Measurements from ENCODE around the gene PLCG1. TPM values are rescaled to one million over a fixed set of nuclear protein-coding genes. Genes with fewer than 3 reads are reported as not detected.

Gene PLCG1
- total and polyA plus RNA-seq, 4 donors, result 2.0 to 30.4 (median 16.1) TPM

DNA sequence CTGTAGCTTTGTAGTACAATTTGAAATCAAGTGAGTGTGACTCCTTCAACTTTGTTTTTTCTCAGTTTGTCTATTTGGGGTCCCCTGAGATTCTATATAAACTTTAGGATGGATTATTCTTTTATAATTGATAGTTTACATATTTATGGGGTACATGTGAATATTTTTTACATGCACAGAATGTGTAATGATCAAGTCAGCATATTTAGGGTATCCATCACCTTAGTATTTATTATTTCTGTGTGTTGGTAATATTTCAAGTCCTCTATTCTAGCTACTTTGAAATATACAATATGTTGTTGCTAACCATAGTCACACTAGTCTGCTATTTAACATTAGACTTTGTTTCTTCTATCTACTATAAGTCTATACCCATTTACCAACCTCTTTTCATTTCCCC, 50.3 kb downstream of the PLCG1 start:
- no peaks in the 10 kb centered on the region for H3K27me3 ChIP-seq (ENCODE audit: control insufficient read depth in 4 of 4, insufficient read depth in 4 of 4, low read length in 3 of 4)
- H3K27ac ChIP-seq (ENCODE audit: low read depth in 1 of 2, low read length in 2 of 2), result no peak overlapping the region
- peaks cover 0 to 4% (median 0%) of the 10 kb centered on the region in 4 donors for H3K9me3 ChIP-seq (ENCODE audit: control insufficient read depth in 4 of 4, low read length in 3 of 4)
- H3K36me3 ChIP-seq (ENCODE audit: control insufficient read depth in 4 of 4, insufficient read depth in 3 of 4, low read depth in 1 of 4, low read length in 3 of 4), result peaks cover 5 to 18% (median 6%) of the 10 kb centered on the region in 4 donors
- H3K4me3 ChIP-seq (ENCODE audit: low read depth in 1 of 3, low read length in 3 of 3), result no peak overlapping the region
- TF ChIP-seq RAD21 (IDR thresholded peaks at IDR 0.05), result no peak
- TF ChIP-seq EGR1 (IDR thresholded peaks at IDR 0.05; ENCODE audit: low read depth in 2 of 2), result no peak
- TF ChIP-seq SP1 (IDR thresholded peaks at IDR 0.05), result no peak
- TF ChIP-seq RXRA (IDR thresholded peaks at IDR 0.05), result no peak
- no peak for TF ChIP-seq YY1 (IDR thresholded peaks at IDR 0.05)
- no peak for TF ChIP-seq HNF4G (IDR thresholded peaks at IDR 0.05)
- TF ChIP-seq GABPA (IDR thresholded peaks at IDR 0.05 in 1 of 2, conservative IDR thresholded peaks at IDR 0.05 in 1 of 2), result no peak
- no peak for DNase-seq (ENCODE audit: low spot score)
- no peak overlapping the region for H3K9ac ChIP-seq (ENCODE audit: low read depth in 1 of 2, low read length in 2 of 2)
- H3K4me1 ChIP-seq (ENCODE audit: control insufficient read depth in 4 of 4, insufficient read depth in 4 of 4, low read length in 3 of 4), result no peaks in the 10 kb centered on the region

DNA sequence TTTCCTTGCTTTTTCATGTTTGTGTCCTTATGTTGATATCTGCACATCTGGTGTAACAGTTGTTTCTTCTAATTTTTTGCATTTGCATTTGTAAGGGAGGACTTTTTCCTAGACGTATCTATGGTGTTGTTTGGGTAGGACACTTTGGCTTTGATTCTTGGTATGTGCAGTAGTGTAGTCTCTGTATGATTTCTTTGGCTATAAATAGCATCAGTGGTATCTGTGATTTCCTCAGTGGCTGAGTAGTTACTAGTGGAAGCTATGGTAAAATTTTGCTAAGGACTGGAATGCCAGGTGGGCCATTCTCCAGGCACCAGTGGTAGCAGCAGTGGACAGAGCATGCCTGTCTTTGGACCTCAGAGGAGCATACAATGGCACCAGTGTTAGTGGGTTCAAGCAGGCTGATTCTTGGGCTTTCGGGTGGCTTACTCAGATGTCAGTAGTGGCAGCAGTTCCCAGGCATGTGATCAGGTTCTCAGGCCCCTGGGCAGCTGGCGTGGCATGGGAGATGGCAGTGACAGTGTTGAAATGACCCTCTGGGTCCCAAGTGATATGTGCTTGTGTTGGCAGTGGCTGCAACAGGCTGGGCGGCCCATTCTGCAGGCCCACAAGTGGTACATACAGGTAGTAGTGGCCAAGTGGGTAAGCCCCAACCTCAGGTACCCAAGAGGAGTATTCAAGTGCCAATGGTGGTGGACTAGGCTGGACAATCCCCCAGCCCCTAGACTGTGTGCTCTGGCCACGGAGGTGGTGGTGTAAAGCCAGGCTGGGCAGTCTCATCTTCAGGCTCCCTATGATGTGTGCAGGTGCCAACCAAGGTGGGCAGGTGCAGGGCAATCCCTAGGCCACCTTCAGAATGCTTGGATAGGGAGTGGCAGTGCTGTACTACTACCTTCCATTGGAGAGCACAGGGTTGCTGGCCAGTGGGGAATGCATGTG, 54.5 kb downstream of the PLCG1 start:
- WGBS, result 98% methylated on average over 5 of the region's 5 CpGs
- H3K9me3 ChIP-seq (ENCODE audit: control insufficient read depth in 4 of 4, low read length in 3 of 4), result peaks cover 0 to 4% (median 0%) of the 10 kb centered on the region in 4 donors
- H3K27me3 ChIP-seq (ENCODE audit: control insufficient read depth in 4 of 4, insufficient read depth in 4 of 4, low read length in 3 of 4), result no peaks in the 10 kb centered on the region
- no peak for DNase-seq (ENCODE audit: low spot score)
- TF ChIP-seq GABPA (IDR thresholded peaks at IDR 0.05 in 1 of 2, conservative IDR thresholded peaks at IDR 0.05 in 1 of 2), result no peak
- no peak for TF ChIP-seq FOXA1 (IDR thresholded peaks at IDR 0.05)
- no peak for TF ChIP-seq EGR1 (IDR thresholded peaks at IDR 0.05; ENCODE audit: low read depth in 2 of 2)
- TF ChIP-seq, protein P1, sequence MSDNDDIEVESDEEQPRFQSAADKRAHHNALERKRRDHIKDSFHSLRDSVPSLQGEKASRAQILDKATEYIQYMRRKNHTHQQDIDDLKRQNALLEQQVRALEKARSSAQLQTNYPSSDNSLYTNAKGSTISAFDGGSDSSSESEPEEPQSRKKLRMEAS (IDR thresholded peaks at IDR 0.05), result no peak
- no peak for TF ChIP-seq HNF4A (conservative IDR thresholded peaks at IDR 0.05)
- TF ChIP-seq YY1 (IDR thresholded peaks at IDR 0.05), result no peak
- no peak for TF ChIP-seq HNF4G (IDR thresholded peaks at IDR 0.05)
- no peak for TF ChIP-seq SP1 (IDR thresholded peaks at IDR 0.05)
- TF ChIP-seq, protein P2, sequence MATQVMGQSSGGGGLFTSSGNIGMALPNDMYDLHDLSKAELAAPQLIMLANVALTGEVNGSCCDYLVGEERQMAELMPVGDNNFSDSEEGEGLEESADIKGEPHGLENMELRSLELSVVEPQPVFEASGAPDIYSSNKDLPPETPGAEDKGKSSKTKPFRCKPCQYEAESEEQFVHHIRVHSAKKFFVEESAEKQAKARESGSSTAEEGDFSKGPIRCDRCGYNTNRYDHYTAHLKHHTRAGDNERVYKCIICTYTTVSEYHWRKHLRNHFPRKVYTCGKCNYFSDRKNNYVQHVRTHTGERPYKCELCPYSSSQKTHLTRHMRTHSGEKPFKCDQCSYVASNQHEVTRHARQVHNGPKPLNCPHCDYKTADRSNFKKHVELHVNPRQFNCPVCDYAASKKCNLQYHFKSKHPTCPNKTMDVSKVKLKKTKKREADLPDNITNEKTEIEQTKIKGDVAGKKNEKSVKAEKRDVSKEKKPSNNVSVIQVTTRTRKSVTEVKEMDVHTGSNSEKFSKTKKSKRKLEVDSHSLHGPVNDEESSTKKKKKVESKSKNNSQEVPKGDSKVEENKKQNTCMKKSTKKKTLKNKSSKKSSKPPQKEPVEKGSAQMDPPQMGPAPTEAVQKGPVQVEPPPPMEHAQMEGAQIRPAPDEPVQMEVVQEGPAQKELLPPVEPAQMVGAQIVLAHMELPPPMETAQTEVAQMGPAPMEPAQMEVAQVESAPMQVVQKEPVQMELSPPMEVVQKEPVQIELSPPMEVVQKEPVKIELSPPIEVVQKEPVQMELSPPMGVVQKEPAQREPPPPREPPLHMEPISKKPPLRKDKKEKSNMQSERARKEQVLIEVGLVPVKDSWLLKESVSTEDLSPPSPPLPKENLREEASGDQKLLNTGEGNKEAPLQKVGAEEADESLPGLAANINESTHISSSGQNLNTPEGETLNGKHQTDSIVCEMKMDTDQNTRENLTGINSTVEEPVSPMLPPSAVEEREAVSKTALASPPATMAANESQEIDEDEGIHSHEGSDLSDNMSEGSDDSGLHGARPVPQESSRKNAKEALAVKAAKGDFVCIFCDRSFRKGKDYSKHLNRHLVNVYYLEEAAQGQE (IDR thresholded peaks at IDR 0.05), result no peak
- TF ChIP-seq, protein P3, sequence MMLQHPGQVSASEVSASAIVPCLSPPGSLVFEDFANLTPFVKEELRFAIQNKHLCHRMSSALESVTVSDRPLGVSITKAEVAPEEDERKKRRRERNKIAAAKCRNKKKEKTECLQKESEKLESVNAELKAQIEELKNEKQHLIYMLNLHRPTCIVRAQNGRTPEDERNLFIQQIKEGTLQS (IDR thresholded peaks at IDR 0.05), result no peak
- no peak for TF ChIP-seq RXRA (IDR thresholded peaks at IDR 0.05)
- TF ChIP-seq, protein P4, sequence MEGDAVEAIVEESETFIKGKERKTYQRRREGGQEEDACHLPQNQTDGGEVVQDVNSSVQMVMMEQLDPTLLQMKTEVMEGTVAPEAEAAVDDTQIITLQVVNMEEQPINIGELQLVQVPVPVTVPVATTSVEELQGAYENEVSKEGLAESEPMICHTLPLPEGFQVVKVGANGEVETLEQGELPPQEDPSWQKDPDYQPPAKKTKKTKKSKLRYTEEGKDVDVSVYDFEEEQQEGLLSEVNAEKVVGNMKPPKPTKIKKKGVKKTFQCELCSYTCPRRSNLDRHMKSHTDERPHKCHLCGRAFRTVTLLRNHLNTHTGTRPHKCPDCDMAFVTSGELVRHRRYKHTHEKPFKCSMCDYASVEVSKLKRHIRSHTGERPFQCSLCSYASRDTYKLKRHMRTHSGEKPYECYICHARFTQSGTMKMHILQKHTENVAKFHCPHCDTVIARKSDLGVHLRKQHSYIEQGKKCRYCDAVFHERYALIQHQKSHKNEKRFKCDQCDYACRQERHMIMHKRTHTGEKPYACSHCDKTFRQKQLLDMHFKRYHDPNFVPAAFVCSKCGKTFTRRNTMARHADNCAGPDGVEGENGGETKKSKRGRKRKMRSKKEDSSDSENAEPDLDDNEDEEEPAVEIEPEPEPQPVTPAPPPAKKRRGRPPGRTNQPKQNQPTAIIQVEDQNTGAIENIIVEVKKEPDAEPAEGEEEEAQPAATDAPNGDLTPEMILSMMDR (IDR thresholded peaks at IDR 0.05; ENCODE audit: low read depth, low read length, missing input control), result no peak
- no peak for TF ChIP-seq FOXA2 (IDR thresholded peaks at IDR 0.05)
- no peak for TF ChIP-seq NR2F2 (IDR thresholded peaks at IDR 0.05)
- TF ChIP-seq TAF1 (conservative IDR thresholded peaks at IDR 0.05), result no peak
- H3K36me3 ChIP-seq (ENCODE audit: control insufficient read depth in 4 of 4, insufficient read depth in 3 of 4, low read depth in 1 of 4, low read length in 3 of 4), result peaks cover 0 to 5% (median 2%) of the 10 kb centered on the region in 4 donors
- no peak overlapping the region for H3K27ac ChIP-seq (ENCODE audit: low read depth in 1 of 2, low read length in 2 of 2)
- no peak overlapping the region for H3K9ac ChIP-seq (ENCODE audit: low read depth in 1 of 2, low read length in 2 of 2)
- H3K4me3 ChIP-seq (ENCODE audit: low read depth in 1 of 3, low read length in 3 of 3), result no peak overlapping the region
- no peaks in the 10 kb centered on the region for H3K4me1 ChIP-seq (ENCODE audit: control insufficient read depth in 4 of 4, insufficient read depth in 4 of 4, low read length in 3 of 4)

Measured in liver (tissue), 9 donors.